ENCODE measurements around the gene GMPR.

The GMPR gene

DNA sequence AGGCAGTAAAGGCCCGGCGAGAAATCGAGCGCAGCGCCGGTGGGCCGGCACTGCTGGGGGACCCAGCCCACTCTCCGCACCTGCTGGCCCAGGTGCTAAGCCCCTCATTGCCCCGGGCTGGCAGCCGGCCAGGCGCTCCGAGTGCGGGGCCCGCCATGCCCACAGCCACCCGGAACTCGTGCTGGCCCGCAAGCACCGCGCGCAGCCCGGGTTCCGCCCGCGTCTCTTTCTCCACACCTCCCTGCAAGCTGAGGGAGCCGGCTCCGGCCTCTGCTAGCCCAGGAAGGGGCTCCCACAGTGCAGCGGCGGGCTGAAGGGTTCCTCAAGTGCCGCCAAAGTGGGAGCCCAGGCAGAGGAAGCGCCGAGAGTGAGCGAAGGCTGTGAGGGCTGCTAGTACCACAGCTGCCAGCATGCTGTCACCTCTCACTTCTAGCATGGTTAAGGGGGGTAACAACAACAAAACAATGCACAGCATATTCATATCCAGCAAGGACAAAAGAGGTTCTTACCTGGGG lies 11.3 kb upstream of the GMPR start:
- TF ChIP-seq, protein P1, sequence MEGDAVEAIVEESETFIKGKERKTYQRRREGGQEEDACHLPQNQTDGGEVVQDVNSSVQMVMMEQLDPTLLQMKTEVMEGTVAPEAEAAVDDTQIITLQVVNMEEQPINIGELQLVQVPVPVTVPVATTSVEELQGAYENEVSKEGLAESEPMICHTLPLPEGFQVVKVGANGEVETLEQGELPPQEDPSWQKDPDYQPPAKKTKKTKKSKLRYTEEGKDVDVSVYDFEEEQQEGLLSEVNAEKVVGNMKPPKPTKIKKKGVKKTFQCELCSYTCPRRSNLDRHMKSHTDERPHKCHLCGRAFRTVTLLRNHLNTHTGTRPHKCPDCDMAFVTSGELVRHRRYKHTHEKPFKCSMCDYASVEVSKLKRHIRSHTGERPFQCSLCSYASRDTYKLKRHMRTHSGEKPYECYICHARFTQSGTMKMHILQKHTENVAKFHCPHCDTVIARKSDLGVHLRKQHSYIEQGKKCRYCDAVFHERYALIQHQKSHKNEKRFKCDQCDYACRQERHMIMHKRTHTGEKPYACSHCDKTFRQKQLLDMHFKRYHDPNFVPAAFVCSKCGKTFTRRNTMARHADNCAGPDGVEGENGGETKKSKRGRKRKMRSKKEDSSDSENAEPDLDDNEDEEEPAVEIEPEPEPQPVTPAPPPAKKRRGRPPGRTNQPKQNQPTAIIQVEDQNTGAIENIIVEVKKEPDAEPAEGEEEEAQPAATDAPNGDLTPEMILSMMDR (IDR thresholded peaks at IDR 0.05; ENCODE audit: low read depth, low read length): no peak
- H3K4me3 ChIP-seq (ENCODE audit: low read depth, low read length): no peak overlapping the region

DNA sequence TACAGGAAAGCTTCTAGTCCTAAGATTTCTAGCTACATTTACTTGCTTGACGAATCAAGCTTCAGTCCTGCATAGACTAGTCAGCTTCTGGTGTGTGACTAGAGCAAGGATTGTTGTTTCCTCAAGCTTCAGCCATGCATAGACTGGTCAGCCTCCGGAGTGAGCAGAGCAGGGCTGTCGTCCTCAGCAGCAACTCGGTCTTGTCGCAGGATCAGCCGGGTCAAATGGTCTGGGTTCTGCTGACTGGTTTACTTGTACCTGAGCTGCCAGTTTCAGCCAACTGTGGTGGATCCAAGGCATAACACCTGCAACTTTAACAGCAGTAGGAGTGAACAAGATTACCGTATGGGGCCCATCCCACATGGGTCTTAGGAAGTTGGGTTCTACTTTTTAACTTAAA lies 10.8 kb upstream of the GMPR start:
- H3K4me3 ChIP-seq (ENCODE audit: low read depth, low read length): no peak overlapping the region
- TF ChIP-seq, protein P1 (IDR thresholded peaks at IDR 0.05; ENCODE audit: low read depth, low read length): no peak

DNA sequence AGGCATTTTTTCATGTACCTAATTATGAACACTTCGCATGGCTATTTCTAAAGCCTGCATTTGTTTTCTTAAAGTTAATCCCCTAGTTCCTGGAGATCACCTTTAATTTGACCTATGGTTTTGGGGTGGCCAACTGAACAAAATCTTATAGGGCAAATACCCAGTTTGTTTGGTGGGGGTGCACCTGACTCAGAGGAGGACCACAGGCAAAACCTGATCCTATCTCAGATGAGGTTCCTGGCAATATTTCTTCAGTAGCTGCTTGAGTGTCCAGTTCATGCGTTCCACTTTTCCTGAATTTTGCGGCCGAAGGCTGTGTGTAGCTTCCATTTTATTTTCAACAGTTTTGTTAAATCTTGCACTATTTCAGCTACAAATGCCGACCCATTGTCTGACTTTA lies 10.3 kb upstream of the GMPR start:
- TF ChIP-seq, protein P1 (IDR thresholded peaks at IDR 0.05; ENCODE audit: low read depth, low read length): no peak
- no peak overlapping the region for H3K4me3 ChIP-seq (ENCODE audit: low read depth, low read length)

DNA sequence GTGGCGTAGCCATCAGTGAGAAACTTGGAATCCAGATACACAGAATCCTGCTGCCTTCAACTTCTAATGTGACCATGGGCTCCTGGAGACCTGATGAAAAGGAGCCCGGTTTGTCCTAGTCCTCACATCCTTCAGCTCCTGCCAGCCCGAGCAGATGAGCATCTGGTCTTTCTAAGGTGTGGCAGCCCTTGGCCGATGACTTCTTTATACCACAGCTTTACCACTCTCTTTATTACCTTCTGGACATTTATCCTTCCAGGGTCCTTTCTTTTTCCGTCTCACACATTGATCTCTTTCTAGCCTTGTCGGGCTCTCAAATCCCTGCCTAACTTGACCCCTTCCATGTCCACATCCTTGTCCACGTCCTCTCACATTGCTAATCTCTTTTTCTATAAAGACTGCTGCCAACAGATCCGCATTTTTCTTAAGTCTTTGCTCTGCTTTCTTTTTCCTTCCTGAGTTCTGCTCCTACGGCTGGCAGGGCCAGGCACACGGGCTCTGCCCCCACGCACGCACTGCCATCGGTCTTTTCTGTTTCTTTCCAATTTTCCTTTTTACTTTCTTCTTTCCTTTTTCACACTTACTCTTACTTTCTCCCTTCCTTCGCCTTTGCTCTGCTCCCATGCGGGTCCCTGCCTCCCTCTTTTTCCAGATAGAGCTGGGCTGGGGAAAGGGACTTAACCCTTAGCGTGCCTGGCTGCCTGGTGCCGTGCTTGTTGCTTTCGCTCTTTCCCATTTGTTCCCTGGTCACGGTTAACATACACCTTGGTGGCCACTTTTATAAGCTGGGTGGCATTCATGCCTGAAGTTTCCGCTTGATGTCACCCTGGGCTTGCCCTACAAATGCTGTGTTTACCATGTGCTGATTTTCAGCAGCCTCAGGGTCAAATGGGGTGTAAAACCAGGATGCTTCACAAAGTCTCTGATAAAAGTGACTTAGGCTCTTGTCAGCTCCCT lies 9.4 kb upstream of the GMPR start:
- TF ChIP-seq, protein P1 (IDR thresholded peaks at IDR 0.05; ENCODE audit: low read depth, low read length): no peak
- H3K4me3 ChIP-seq (ENCODE audit: low read depth, low read length): no peak overlapping the region

DNA sequence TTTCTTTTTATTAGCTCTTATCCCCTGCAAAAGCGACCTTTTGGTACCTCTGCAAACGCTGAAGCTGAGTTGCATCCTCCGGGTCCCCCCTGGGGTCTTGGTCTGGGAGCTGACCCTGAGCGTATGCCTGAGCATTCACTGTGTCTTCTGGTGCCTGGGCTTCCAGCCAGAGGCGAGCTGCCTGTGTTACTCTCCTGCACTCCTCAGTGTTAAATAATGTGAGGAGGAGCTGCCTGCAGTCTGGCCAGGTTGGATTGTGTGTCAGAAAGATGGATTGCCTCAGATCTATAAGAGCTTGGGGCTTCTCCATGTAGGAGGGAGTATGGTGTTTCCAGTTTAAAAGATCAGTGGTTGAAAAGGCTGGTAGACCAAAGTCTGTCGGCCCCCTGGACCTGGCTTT lies 8.7 kb upstream of the GMPR start:
- TF ChIP-seq, protein P1 (IDR thresholded peaks at IDR 0.05; ENCODE audit: low read depth, low read length): no peak
- no peak overlapping the region for H3K4me3 ChIP-seq (ENCODE audit: low read depth, low read length)

DNA sequence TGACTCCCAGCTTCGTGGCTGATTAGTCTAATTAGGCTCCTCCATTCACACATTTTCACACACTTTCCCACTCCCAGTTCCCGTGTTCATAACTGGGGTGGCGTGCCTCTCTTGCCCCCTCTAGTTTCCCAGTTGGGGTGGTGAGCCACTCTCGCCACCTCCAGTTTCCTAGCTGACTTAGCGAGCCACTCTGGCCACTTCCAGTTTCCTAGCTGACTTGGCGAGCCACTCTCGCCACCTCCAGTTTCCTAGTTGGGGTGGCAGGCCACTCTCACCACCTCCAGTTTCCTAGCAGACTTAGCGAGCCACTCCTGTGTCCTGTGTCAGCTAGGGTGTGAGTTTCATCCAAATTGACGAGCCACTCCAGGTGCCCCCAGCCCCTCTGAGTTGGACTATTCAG lies 7.4 kb upstream of the GMPR start:
- TF ChIP-seq, protein P1 (IDR thresholded peaks at IDR 0.05; ENCODE audit: low read depth, low read length): no peak
- no peak overlapping the region for H3K4me3 ChIP-seq (ENCODE audit: low read depth, low read length)

DNA sequence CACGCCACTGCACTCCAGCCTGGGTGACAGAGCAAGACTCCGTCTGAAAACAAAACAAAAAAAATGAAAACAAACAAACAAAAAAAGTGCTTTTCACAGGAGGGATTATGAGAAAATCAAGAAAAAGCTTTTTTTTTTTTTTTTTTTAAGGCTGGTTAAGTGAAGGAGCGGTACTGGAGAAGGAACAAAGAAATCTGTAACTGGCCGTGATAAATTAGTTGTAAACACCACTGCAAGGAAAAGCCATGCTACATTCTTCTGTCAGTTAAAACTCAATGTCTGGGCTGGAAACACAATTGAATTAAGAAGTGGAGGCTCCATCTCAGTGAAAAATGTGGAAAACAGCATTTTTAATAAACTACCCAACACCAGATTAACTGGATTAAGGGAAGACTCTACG lies 6.3 kb upstream of the GMPR start:
- no peak overlapping the region for H3K4me3 ChIP-seq (ENCODE audit: low read depth, low read length)
- TF ChIP-seq, protein P1 (IDR thresholded peaks at IDR 0.05; ENCODE audit: low read depth, low read length): no peak
